ENCODE data around the gene BAZ2B.

DNA sequence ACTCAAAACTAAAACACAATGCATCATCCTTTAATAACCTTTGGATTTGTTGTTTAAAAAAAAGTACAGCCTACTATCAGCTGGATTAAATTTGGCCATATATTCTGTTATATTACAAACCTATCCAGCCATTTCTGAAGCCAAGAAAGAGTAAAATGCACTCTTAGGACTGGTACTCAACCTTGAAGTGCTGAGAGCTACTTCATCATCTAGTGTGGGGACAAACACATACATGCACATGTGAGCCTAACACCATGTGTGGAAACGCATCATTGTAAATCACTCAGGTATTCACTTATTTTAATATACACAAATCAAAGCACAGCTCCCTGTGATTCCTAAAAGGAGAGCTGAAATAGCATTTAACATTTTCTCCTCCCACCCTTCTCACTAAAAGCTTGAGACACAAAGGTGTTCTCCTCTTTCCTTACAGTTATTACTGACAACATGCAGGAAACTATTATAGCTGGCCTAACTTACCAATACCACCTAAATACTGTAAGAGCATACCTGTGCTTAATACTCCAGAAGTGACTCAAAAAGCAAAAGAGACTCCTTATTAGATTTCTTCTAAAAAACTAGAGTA is 7.5 kb downstream of the BAZ2B start:
- TF ChIP-seq, protein P1, sequence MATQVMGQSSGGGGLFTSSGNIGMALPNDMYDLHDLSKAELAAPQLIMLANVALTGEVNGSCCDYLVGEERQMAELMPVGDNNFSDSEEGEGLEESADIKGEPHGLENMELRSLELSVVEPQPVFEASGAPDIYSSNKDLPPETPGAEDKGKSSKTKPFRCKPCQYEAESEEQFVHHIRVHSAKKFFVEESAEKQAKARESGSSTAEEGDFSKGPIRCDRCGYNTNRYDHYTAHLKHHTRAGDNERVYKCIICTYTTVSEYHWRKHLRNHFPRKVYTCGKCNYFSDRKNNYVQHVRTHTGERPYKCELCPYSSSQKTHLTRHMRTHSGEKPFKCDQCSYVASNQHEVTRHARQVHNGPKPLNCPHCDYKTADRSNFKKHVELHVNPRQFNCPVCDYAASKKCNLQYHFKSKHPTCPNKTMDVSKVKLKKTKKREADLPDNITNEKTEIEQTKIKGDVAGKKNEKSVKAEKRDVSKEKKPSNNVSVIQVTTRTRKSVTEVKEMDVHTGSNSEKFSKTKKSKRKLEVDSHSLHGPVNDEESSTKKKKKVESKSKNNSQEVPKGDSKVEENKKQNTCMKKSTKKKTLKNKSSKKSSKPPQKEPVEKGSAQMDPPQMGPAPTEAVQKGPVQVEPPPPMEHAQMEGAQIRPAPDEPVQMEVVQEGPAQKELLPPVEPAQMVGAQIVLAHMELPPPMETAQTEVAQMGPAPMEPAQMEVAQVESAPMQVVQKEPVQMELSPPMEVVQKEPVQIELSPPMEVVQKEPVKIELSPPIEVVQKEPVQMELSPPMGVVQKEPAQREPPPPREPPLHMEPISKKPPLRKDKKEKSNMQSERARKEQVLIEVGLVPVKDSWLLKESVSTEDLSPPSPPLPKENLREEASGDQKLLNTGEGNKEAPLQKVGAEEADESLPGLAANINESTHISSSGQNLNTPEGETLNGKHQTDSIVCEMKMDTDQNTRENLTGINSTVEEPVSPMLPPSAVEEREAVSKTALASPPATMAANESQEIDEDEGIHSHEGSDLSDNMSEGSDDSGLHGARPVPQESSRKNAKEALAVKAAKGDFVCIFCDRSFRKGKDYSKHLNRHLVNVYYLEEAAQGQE (IDR thresholded peaks at IDR 0.05; ENCODE audit: low read depth) = no peak
- TF ChIP-seq, protein P2, sequence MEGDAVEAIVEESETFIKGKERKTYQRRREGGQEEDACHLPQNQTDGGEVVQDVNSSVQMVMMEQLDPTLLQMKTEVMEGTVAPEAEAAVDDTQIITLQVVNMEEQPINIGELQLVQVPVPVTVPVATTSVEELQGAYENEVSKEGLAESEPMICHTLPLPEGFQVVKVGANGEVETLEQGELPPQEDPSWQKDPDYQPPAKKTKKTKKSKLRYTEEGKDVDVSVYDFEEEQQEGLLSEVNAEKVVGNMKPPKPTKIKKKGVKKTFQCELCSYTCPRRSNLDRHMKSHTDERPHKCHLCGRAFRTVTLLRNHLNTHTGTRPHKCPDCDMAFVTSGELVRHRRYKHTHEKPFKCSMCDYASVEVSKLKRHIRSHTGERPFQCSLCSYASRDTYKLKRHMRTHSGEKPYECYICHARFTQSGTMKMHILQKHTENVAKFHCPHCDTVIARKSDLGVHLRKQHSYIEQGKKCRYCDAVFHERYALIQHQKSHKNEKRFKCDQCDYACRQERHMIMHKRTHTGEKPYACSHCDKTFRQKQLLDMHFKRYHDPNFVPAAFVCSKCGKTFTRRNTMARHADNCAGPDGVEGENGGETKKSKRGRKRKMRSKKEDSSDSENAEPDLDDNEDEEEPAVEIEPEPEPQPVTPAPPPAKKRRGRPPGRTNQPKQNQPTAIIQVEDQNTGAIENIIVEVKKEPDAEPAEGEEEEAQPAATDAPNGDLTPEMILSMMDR (IDR thresholded peaks at IDR 0.05 in 2 of 3, conservative IDR thresholded peaks at IDR 0.05 in 1 of 3; ENCODE audit: borderline replicate concordance in 1 of 3, insufficient read depth in 1 of 3, low read depth in 2 of 3, low read length in 2 of 3) = no peak
- TF ChIP-seq ELF1 (IDR thresholded peaks at IDR 0.05; ENCODE audit: borderline replicate concordance, low read depth) = no peak
- no peak for TF ChIP-seq ZNF274 (IDR thresholded peaks at IDR 0.05; ENCODE audit: low read depth, low read length)
- no peak for TF ChIP-seq POLR2AphosphoS5 (IDR thresholded peaks at IDR 0.05; ENCODE audit: low read depth, low read length)
- TF ChIP-seq EZH2 (IDR thresholded peaks at IDR 0.05) = no peak
- TF ChIP-seq FOSL1 (IDR thresholded peaks at IDR 0.05; ENCODE audit: low read depth) = no peak
- TF ChIP-seq ZFX (IDR thresholded peaks at IDR 0.05) = no peak
- TF ChIP-seq EGR1 (IDR thresholded peaks at IDR 0.05; ENCODE audit: low read depth) = no peak
- TF ChIP-seq YY1 (IDR thresholded peaks at IDR 0.05; ENCODE audit: extremely low read depth, insufficient replicate concordance, low read depth, low read length) = no peak
- no peak for TF ChIP-seq SIN3A (IDR thresholded peaks at IDR 0.05; ENCODE audit: low read depth)
- no peak for TF ChIP-seq POLR2A (IDR thresholded peaks at IDR 0.05; ENCODE audit: borderline replicate concordance, extremely low read depth, insufficient read depth, insufficient read length)
